Measurements from ENCODE around the gene LPP. TPM values are rescaled to one million over a fixed set of nuclear protein-coding genes. Genes with fewer than 3 reads are reported as not detected.
A peak's percentile ranks its signal among the peaks of the same experiment; 100 is the strongest.

The LPP gene
- total RNA-seq, 2 donors from 2014 or later, result 1,568 to 1,607 TPM

- Histone ChIP-seq H3K36me3 (peaks cover 3% of the 10 kb centered on the region), H3K9me3 (no peaks in the 10 kb centered on the region), H3K4me1 (ENCODE audit: control insufficient read depth in 1 of 2, low read depth in 2 of 2) (peaks cover 33 to 43% of the 10 kb centered on the region in 2 donors), H3K27me3 (replicated peaks; ENCODE audit: insufficient read depth) (no peaks in the 10 kb centered on the region), H3K27ac (peak overlapping the region in 1 of 2 donors; percentile 42), H3K4me3 (no peak overlapping the region)
- no peak for TF ChIP-seq CTCF (IDR thresholded peaks at IDR 0.05)
- DNase-seq (ENCODE audit: low spot score), result no peak
- ATAC-seq (ENCODE audit: insufficient number of reproducible peaks, low FRiP score, low read depth), result no peak
Measured at GRCh38 chr3:188508454-188508853, 354.5 kb downstream of the LPP start.

- no peak overlapping the region for H3K27ac ChIP-seq
- H3K36me3 ChIP-seq, result peaks cover 3% of the 10 kb centered on the region
- H3K4me1 ChIP-seq (ENCODE audit: control insufficient read depth in 1 of 2, low read depth in 2 of 2), result peaks cover 33 to 43% of the 10 kb centered on the region in 2 donors
Measured at GRCh38 chr3:188509316-188509715, 355.4 kb downstream of the LPP start.

GRCh38 chr3:188510366-188510765, 356.4 kb downstream of the LPP start:
- no peaks in the 10 kb centered on the region for H3K36me3 ChIP-seq
- H3K27ac ChIP-seq, result peak overlapping the region; percentile 9 to 42
- H3K4me3 ChIP-seq, result no peak overlapping the region
- ATAC-seq (ENCODE audit: insufficient number of reproducible peaks, low FRiP score, low read depth) (no peak), DNase-seq (ENCODE audit: low spot score) (no peak)
- H3K4me1 ChIP-seq (ENCODE audit: control insufficient read depth in 1 of 2, low read depth in 2 of 2), result peaks cover 33 to 37% of the 10 kb centered on the region in 2 donors
- no peaks in the 10 kb centered on the region for H3K9me3 ChIP-seq
- no peaks in the 10 kb centered on the region for H3K27me3 ChIP-seq (replicated peaks; ENCODE audit: insufficient read depth)
- no peak for TF ChIP-seq CTCF (IDR thresholded peaks at IDR 0.05)

More at GRCh38 chr3:188509316-188509715, 355.4 kb downstream of the LPP start:
- TF ChIP-seq CTCF (IDR thresholded peaks at IDR 0.05), result no peak
- Histone ChIP-seq H3K9me3 (no peaks in the 10 kb centered on the region), H3K27me3 (replicated peaks; ENCODE audit: insufficient read depth) (no peaks in the 10 kb centered on the region), H3K4me3 (no peak overlapping the region)
- no peak for ATAC-seq (ENCODE audit: insufficient number of reproducible peaks, low FRiP score, low read depth)
- no peak for DNase-seq (ENCODE audit: low spot score)

GRCh38 chr3:188513662-188514328, 359.8 kb downstream of the LPP start:
- DNase-seq (ENCODE audit: low spot score) (no peak), ATAC-seq (ENCODE audit: insufficient number of reproducible peaks, low FRiP score, low read depth) (no peak)
- H3K27me3 ChIP-seq (replicated peaks; ENCODE audit: insufficient read depth), result no peaks in the 10 kb centered on the region
- no peak for TF ChIP-seq CTCF (IDR thresholded peaks at IDR 0.05)
- H3K36me3 ChIP-seq, result no peaks in the 10 kb centered on the region
- no peak overlapping the region for H3K27ac ChIP-seq
- peaks cover 11 to 18% of the 10 kb centered on the region in 2 donors for H3K4me1 ChIP-seq (ENCODE audit: control insufficient read depth in 1 of 2, low read depth in 2 of 2)
- no peaks in the 10 kb centered on the region for H3K9me3 ChIP-seq
- H3K4me3 ChIP-seq, result no peak overlapping the region

DNA sequence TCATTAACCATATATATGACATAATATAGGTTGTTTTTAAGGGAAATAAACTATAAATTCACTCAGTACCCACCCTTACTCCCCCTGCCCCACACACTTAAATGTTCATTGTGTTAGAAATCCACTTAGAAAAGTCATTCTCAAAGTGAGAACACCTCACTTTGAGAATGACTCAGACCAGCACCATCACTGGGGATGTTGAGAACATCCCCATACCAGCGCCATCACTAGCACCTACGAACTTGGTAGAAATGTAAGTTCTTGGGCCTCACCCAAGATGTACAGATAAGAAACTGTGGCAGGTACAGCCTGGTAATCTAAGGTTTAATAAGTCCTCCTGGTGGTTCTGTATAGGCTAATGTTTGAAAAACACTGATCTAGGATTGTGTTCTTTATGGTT, 362.6 kb downstream of the LPP start:
- H3K9me3 ChIP-seq, result no peaks in the 10 kb centered on the region
- H3K36me3 ChIP-seq, result no peaks in the 10 kb centered on the region
- ATAC-seq (ENCODE audit: insufficient number of reproducible peaks, low FRiP score, low read depth) (no peak), DNase-seq (ENCODE audit: low spot score) (no peak)
- no peak overlapping the region for H3K27ac ChIP-seq
- H3K4me3 ChIP-seq, result no peak overlapping the region
- peaks cover 13 to 18% of the 10 kb centered on the region in 2 donors for H3K4me1 ChIP-seq (ENCODE audit: control insufficient read depth in 1 of 2, low read depth in 2 of 2)
- H3K27me3 ChIP-seq (replicated peaks; ENCODE audit: insufficient read depth), result no peaks in the 10 kb centered on the region
- no peak for TF ChIP-seq CTCF (IDR thresholded peaks at IDR 0.05)
